ENCODE results near the gene C2orf72.
"Not testable (repeated sequence)": the region's sequence is repeated elsewhere in the genome, so short reads cannot be mapped to it uniquely, and the experiment has no call there.

Gene C2orf72

GRCh38 chr2:231013820-231014219 is 23.5 kb upstream of the C2orf72 start:
- no peak for DNase-seq (ENCODE audit: low read depth, low spot score)

DNA sequence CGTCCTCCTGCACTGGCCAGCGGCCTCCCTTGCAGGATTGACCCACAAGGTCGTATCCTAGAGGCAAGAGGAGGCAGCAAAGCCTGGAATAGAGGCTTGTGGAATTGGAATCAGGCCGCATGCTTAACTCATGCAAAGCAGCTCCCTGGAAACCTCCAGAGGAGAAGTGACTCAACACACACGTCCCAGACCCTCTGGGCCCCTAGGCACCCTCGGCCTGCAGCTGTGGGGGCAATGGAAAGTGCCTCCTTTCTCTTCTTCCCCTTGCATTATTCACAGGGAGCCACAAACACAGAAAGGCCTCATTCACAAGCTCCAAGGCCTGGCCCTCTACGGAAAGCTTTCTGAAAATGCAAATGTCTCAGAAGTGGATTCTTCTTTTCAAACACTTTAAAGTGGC is 21.8 kb upstream of the C2orf72 start:
- no peak for DNase-seq (ENCODE audit: low read depth, low spot score)

DNA sequence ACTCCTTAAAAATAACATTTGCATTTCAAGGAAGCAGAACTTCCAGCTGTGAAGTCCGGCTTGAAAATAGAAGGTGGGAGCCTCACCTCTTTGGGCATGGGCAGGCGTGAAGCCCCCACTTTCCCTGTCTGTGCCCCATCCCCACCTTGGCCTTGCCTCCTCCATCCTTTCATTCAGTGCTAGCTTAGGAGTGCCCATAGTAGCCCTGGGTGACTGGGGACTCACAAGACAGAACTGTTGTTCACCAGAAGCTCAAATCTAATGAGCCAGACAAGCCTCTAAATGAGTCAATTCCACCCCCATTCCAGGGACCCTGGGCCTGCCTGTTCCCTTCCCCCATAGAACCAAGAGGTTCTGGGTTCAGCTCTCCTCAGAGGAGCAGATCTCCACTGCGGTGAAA is 21.4 kb upstream of the C2orf72 start:
- no peak for DNase-seq (ENCODE audit: low read depth, low spot score)

GRCh38 chr2:231016566-231017230 is 20.6 kb upstream of the C2orf72 start:
- DNase-seq (ENCODE audit: low read depth, low spot score): no peak

GRCh38 chr2:231017231-231017598 is 20.1 kb upstream of the C2orf72 start:
- DNase-seq (ENCODE audit: low read depth, low spot score): no peak

DNA sequence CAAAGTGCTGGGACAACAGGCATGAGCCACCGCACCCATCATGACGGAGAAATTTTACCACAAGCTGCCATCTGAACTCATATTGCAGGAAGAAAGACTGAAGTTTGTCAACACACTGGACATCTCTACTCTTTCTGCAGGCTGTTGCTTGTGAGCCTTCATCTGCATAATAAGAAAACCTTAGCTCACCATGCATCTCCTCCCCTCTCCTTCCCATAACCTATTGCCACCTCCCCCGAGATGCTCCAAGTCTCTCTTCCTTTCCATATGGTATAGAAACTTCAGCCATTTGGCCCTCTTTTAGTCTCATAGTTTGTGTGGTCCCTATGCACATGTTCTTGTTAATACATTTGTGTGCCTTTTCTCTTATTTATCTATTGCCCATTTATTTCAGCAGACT is 19.1 kb upstream of the C2orf72 start:
- DNase-seq (ENCODE audit: low read depth, low spot score): no peak

GRCh38 chr2:231025059-231025458 is 12.3 kb upstream of the C2orf72 start:
- DNase-seq (ENCODE audit: low read depth, low spot score): not testable (repeated sequence)

- DNase-seq (ENCODE audit: low read depth, low spot score): no peak
Measured at GRCh38 chr2:231028889-231029288, 8.4 kb upstream of the C2orf72 start.

- no peak for DNase-seq (ENCODE audit: low read depth, low spot score)
Measured at GRCh38 chr2:231029563-231029962, 7.8 kb upstream of the C2orf72 start.

GRCh38 chr2:231030725-231031124 is 6.6 kb upstream of the C2orf72 start:
- DNase-seq (ENCODE audit: low read depth, low spot score): no peak

GRCh38 chr2:231032575-231033140 is 4.7 kb upstream of the C2orf72 start:
- DNase-seq (ENCODE audit: low read depth, low spot score): no peak

GRCh38 chr2:231033147-231034132 is 3.9 kb upstream of the C2orf72 start:
- no peak for DNase-seq (ENCODE audit: low read depth, low spot score)

GRCh38 chr2:231034291-231034882 is 2.9 kb upstream of the C2orf72 start:
- DNase-seq (ENCODE audit: low read depth, low spot score): no peak

- no peak for DNase-seq (ENCODE audit: low read depth, low spot score)
Measured at GRCh38 chr2:231036131-231036530, 1.2 kb upstream of the C2orf72 start.

GRCh38 chr2:231036578-231037106 is 681 bp upstream of the C2orf72 start:
- no peak for DNase-seq (ENCODE audit: low read depth, low spot score)

DNA sequence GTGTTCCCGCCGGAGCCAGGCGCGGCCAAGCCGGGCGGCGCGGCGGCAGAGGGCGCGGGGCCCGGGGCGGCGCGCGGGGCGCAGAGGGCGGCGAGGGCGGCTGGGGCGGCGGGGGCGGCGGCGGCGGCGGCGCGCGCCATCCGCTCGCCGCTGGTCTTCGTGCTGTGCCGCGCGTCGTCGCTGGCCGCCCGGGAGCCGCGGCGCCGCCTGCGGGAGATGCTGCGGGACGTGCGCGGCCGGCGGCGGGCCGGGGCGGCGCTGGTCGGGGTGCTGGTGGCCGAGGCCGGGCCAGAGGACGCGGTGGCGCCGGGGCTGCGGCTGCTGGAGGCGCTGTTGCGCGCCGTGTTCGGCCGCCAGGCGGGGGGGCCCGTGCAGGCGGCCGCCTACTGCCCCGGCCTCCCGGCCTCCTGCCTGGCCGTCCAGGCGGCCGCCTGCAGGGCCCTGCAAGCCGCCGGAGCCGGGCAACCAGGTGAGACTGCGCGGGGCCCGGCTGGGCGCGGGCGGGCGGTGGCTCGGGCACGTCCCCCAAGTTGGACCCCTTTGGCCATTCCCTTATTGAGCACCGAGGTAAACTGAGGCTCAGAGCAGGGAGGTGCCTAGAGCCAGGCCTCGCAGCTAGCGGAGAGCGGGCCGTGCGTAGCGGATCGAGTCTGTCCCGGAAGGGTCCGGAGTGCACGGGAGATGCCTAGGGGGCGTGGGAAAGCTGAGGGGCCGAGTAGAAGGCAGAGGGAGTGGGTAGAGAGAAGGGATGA is 584 bp downstream of the C2orf72 start:
- no peak for DNase-seq (ENCODE audit: low read depth, low spot score)

DNA sequence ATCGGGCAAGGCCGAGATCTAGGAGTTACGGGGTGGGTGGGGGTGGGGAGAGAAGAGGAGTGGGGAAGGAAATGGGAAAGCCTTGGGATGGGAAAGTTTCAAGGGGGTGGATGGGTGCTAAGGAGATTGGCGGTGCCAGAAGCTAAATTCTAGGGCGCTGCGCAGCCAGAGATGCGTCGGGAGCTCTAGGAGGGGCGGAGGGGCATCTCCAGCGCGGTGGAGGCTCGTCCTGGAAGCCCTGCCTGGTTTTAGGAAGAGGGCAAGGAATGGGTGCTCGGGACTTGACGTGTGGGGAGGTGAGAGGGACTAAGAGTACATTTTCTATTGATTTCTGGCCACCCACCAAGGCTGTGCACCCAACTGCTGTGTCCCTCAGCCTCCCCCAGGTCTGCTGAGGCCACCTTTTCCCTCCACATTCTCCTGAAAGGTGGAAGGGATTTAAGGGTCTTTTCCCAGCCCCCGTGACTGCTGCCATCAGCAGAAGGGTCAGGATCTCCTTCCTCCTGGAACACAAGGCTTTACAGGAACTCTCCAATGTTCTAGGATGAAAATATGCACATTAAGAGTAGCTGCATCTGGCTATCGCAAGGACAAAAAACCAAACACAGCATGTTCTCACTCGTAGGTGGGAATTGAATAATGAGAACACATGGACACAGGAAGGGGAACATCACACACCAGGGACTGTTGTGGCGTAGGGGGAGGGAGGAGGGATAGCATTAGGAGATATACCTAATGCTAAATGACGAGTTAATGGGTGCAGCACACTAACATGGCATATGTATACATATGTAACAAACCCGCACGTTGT is 1.4 kb downstream of the C2orf72 start:
- DNase-seq (ENCODE audit: low read depth, low spot score): no peak

DNA sequence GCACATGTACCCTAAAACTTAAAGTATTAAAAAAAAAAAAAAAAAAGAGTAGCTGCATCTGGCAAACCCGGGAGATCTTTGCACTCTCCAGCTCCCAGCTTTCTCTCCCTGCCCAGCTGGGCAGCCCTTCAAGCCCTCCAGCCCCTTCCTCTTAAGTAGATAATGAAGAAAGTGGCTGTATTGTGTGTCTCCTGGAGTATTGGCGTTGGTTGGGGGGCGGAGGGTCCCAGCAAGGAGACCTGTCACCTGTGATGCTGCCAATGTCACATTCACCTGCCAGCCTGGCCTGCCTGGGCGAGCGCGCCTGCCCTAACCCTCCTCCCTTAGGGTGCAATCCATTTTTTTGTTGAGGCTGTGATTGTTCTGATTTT is 2.0 kb downstream of the C2orf72 start:
- no peak for DNase-seq (ENCODE audit: low read depth, low spot score)

DNA sequence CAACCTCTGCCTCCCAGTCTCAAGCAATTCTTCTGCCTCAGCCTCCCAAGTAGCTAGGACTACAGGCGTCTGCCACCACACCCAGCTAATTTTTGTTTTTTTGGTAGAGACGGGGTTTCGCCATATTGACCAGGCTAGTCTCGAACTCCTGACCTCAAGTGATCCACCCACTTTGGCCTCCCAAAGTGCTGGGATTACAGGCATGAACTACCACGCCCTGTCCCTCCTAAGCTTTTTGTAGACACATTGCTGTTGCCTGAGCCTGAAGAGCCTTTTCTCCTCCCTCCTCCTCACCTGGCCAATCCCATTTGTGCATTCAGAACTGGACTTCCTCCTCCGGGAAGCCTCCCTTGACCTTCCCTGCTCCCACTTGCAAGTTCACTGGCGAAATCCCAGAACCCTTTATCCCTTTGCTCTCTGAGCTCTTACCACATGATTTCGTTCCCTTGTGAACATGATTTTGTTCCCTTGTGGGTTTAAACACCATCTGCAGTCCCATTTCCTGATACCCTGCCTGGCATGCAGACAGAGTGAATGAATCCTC is 2.6 kb downstream of the C2orf72 start:
- no peak for DNase-seq (ENCODE audit: low read depth, low spot score)

GRCh38 chr2:231041061-231041689 is 3.9 kb downstream of the C2orf72 start:
- no peak for DNase-seq (ENCODE audit: low read depth, low spot score)
